HUES6 (cell line): ENCODE results near the gene NCAPD3.

Source experiments
- H3K27ac ChIP-seq: 2 replicates; pipeline ENCODE4 v1.7.0; 2013; ENCODE audit warnings: low read depth, mild to moderate bottlenecking, low read length, inconsistent platforms
- H3K27me3 ChIP-seq: 2 replicates; pipeline ENCODE4 v1.6.1; 2013; ENCODE audit warnings: low read length; ENCODE audit not compliant: control insufficient read depth, insufficient read depth
- H3K36me3 ChIP-seq: 2 replicates; pipeline ENCODE4 v1.6.1; 2013; ENCODE audit warnings: low read length; ENCODE audit not compliant: control insufficient read depth, insufficient read depth
- H3K4me1 ChIP-seq: 2 replicates; pipeline ENCODE4 v1.6.1; 2013; ENCODE audit warnings: low read length; ENCODE audit not compliant: control insufficient read depth, insufficient read depth
- H3K4me3 ChIP-seq: 2 replicates; pipeline ENCODE4 v1.5.1; 2013; ENCODE audit warnings: low read depth, low read length
- H3K9ac ChIP-seq: one replicate; pipeline ENCODE4 v1.6.1; 2013; ENCODE audit warnings: mild to moderate bottlenecking, low read length
- H3K9me3 ChIP-seq: 2 replicates; pipeline ENCODE4 v1.6.1; 2013; ENCODE audit warnings: low read depth, low read length; ENCODE audit not compliant: control insufficient read depth, insufficient read depth

Gene NCAPD3

GRCh38 chr11:134157451-134157850 lies 66.3 kb downstream of the NCAPD3 start:
- H3K4me1 ChIP-seq = no peaks in the 10 kb centered on the region
- H3K4me3 ChIP-seq = no peak overlapping the region
- peaks cover 100% of the 10 kb centered on the region for H3K36me3 ChIP-seq
- no peak overlapping the region for H3K27ac ChIP-seq
- H3K9me3 ChIP-seq = peaks cover 31% of the 10 kb centered on the region
- H3K27me3 ChIP-seq = no peaks in the 10 kb centered on the region
- no peak overlapping the region for H3K9ac ChIP-seq

- Histone ChIP-seq H3K9ac (no peak overlapping the region), H3K27me3 (no peaks in the 10 kb centered on the region), H3K9me3 (peaks cover 19% of the 10 kb centered on the region), H3K4me3 (no peak overlapping the region), H3K27ac (no peak overlapping the region), H3K36me3 (peaks cover 100% of the 10 kb centered on the region), H3K4me1 (no peaks in the 10 kb centered on the region)
Observed at GRCh38 chr11:134155946-134156865, 67.6 kb downstream of the NCAPD3 start.

- no peaks in the 10 kb centered on the region for H3K27me3 ChIP-seq
- H3K4me1 ChIP-seq = no peaks in the 10 kb centered on the region
- peaks cover 12% of the 10 kb centered on the region for H3K9me3 ChIP-seq
- no peak overlapping the region for H3K9ac ChIP-seq
- H3K27ac ChIP-seq = no peak overlapping the region
- H3K4me3 ChIP-seq = no peak overlapping the region
- peaks cover 100% of the 10 kb centered on the region for H3K36me3 ChIP-seq
Observed at GRCh38 chr11:134155456-134155855, 68.3 kb downstream of the NCAPD3 start.

GRCh38 chr11:134154441-134154840 lies 69.3 kb downstream of the NCAPD3 start:
- peaks cover 100% of the 10 kb centered on the region for H3K36me3 ChIP-seq
- H3K9me3 ChIP-seq = peaks cover 3% of the 10 kb centered on the region
- no peak overlapping the region for H3K9ac ChIP-seq
- no peaks in the 10 kb centered on the region for H3K4me1 ChIP-seq
- H3K27me3 ChIP-seq = no peaks in the 10 kb centered on the region
- no peak overlapping the region for H3K27ac ChIP-seq
- no peak overlapping the region for H3K4me3 ChIP-seq

GRCh38 chr11:134153147-134153905 lies 70.4 kb downstream of the NCAPD3 start:
- H3K9ac ChIP-seq = no peak overlapping the region
- no peaks in the 10 kb centered on the region for H3K4me1 ChIP-seq
- H3K27ac ChIP-seq = no peak overlapping the region
- no peaks in the 10 kb centered on the region; the same call in 1 of the 2 replicates for H3K9me3 ChIP-seq
- H3K27me3 ChIP-seq = no peaks in the 10 kb centered on the region
- H3K36me3 ChIP-seq = peaks cover 100% of the 10 kb centered on the region
- H3K4me3 ChIP-seq = no peak overlapping the region

- no peaks in the 10 kb centered on the region for H3K4me1 ChIP-seq
- H3K27me3 ChIP-seq = no peaks in the 10 kb centered on the region
- H3K9me3 ChIP-seq = no peaks in the 10 kb centered on the region; the same call in 1 of the 2 replicates
- no peak overlapping the region for H3K27ac ChIP-seq
- H3K4me3 ChIP-seq = no peak overlapping the region
- no peak overlapping the region for H3K9ac ChIP-seq
- H3K36me3 ChIP-seq = peaks cover 100% of the 10 kb centered on the region
Observed at GRCh38 chr11:134152696-134153095, 71.1 kb downstream of the NCAPD3 start.

GRCh38 chr11:134151083-134151747 lies 72.6 kb downstream of the NCAPD3 start:
- Histone ChIP-seq H3K4me1 (no peaks in the 10 kb centered on the region), H3K27me3 (no peaks in the 10 kb centered on the region), H3K9ac (no peak overlapping the region), H3K36me3 (peaks cover 98% of the 10 kb centered on the region), H3K4me3 (no peak overlapping the region), H3K27ac (no peak overlapping the region), H3K9me3 (0 out of 2 replicates have a peak, but pooled peaks cover 5% of the 10 kb centered on the region)

- peaks cover 10% of the 10 kb centered on the region; the same call in 1 of the 2 replicates for H3K9me3 ChIP-seq
- no peaks in the 10 kb centered on the region for H3K27me3 ChIP-seq
- H3K4me3 ChIP-seq = no peak overlapping the region
- no peak overlapping the region for H3K27ac ChIP-seq
- H3K36me3 ChIP-seq = peaks cover 98% of the 10 kb centered on the region
- H3K9ac ChIP-seq = no peak overlapping the region
- no peaks in the 10 kb centered on the region for H3K4me1 ChIP-seq
Observed at GRCh38 chr11:134150195-134150903, 73.4 kb downstream of the NCAPD3 start.

GRCh38 chr11:134149371-134149770 lies 74.4 kb downstream of the NCAPD3 start:
- Histone ChIP-seq H3K36me3 (peaks cover 98% of the 10 kb centered on the region), H3K27me3 (no peaks in the 10 kb centered on the region), H3K9ac (no peak overlapping the region), H3K4me3 (no peak overlapping the region), H3K27ac (no peak overlapping the region), H3K9me3 (peaks cover 16% of the 10 kb centered on the region), H3K4me1 (no peaks in the 10 kb centered on the region)

- no peaks in the 10 kb centered on the region for H3K27me3 ChIP-seq
- no peaks in the 10 kb centered on the region for H3K4me1 ChIP-seq
- peaks cover 97% of the 10 kb centered on the region for H3K36me3 ChIP-seq
- peaks cover 39% of the 10 kb centered on the region for H3K9me3 ChIP-seq
- H3K27ac ChIP-seq = no peak overlapping the region
- no peak overlapping the region for H3K9ac ChIP-seq
- no peak overlapping the region for H3K4me3 ChIP-seq
Observed at GRCh38 chr11:134146598-134146997, 77.2 kb downstream of the NCAPD3 start.
